ENCODE data around the gene TECPR2.
A peak's percentile ranks its signal among the peaks of the same experiment; 100 is the strongest.

Gene TECPR2

DNA sequence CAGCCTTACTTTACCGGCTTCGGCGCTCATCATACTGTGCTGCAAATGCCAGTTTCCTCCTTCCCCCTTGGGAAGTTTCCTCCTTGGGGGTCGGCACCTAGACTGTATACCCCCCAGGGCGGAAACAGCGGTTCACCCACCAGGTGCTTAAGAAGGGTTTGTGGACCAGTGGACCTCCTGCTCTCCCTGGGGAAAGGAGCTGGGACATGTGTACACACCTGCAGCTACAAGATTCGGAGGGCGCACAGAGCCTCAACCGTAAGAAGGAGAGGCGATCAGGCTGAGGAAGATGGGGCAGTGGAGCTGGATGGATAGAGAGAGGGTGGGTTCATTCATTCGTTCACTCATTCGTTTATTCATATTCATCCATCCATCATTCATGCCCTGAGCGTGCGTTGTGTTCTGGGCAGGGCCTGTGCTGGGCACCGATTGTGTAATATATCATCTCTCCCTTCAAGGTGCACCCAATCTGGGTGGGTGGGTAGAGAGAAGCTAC lies 43.9 kb upstream of the TECPR2 start:
- TF ChIP-seq, protein P1, sequence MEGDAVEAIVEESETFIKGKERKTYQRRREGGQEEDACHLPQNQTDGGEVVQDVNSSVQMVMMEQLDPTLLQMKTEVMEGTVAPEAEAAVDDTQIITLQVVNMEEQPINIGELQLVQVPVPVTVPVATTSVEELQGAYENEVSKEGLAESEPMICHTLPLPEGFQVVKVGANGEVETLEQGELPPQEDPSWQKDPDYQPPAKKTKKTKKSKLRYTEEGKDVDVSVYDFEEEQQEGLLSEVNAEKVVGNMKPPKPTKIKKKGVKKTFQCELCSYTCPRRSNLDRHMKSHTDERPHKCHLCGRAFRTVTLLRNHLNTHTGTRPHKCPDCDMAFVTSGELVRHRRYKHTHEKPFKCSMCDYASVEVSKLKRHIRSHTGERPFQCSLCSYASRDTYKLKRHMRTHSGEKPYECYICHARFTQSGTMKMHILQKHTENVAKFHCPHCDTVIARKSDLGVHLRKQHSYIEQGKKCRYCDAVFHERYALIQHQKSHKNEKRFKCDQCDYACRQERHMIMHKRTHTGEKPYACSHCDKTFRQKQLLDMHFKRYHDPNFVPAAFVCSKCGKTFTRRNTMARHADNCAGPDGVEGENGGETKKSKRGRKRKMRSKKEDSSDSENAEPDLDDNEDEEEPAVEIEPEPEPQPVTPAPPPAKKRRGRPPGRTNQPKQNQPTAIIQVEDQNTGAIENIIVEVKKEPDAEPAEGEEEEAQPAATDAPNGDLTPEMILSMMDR (IDR thresholded peaks at IDR 0.05; ENCODE audit: low read depth, low read length, missing control alignments): no peak
- peak overlapping the region; percentile 89 for H3K4me3 ChIP-seq (replicated peaks; ENCODE audit: low read depth, low read length)
- DNase-seq (ENCODE audit: extremely low read depth, low read depth): no peak

DNA sequence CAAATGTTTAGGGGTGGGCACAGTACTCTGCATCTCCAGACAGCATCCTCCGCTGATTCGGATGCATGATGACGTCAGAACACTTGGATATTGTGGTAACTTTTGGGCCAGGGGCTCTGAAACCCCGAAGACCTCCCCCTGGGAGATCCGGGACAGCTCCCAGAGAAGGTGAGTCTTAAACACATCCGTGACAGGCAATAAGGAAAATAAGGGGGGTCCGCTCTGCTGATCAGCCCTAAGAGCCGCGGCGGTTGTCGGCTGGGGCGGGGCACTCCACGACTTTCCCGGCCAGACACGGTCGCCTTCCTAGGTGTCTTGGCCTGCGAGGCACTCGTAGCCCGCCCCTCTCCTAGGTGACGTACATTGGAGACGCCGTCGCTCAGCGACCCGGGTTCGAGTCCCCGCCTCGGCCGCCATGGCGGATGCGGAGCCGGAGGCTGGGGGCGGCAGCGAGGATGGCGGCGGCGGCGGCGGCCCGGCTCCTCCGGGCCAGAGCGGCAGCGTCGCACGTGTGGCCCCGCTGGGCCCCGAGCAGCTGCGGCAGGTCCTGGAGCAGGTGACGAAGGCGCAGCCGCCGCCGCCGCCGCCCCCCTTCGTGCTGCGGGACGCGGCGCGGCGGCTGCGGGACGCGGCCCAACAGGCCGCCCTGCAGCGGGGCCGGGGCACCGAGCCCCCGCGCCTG lies 43.2 kb upstream of the TECPR2 start, which contains the start of gene ZNF839:
Gene ZNF839, plus strand, starts transcription at position 396 of the 682 bp plus-strand sequence. Its CDS starts 20 bp downstream, at position 416.
- TF ChIP-seq, protein P1 (IDR thresholded peaks at IDR 0.05; ENCODE audit: low read depth, low read length, missing control alignments): no peak
- peak within 1 kb of the TSS; percentile 89 for H3K4me3 ChIP-seq (replicated peaks; ENCODE audit: low read depth, low read length)
- peak; percentile 61 for DNase-seq (ENCODE audit: extremely low read depth, low read depth)

DNA sequence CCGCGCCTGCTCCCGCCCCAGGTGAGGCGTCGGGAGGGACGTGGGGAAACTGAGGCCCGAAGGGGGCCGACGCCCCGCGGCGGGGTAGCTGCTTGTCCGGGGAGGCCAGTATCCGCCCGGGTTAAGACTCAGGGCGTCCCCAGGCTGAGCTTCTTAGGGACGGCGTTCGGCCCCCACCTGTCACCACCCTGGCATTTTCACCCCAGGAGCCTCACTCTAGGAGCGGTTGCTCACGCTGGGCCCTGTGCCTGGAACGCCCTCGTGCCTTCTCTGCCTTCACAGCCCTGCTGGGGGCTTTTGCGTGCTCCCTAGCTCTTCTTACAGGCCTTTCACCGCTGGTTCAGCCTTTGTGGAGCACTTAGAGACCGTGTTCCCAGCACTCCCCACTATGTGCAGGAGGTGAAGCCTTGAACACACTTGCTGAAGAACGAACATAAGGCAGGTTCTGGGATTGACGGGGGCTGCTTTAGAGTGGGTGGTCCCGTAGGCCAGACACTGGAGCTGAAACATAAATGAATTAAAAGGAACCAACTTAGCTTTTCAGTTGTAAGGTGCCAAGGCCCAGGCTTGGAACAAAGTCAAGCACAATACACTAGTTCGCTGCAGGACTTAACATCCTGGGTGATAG lies 42.6 kb upstream of the TECPR2 start:
- TF ChIP-seq, protein P1 (IDR thresholded peaks at IDR 0.05; ENCODE audit: low read depth, low read length, missing control alignments): no peak
- H3K4me3 ChIP-seq (replicated peaks; ENCODE audit: low read depth, low read length): peak overlapping the region; percentile 89
- no peak for DNase-seq (ENCODE audit: extremely low read depth, low read depth)

DNA sequence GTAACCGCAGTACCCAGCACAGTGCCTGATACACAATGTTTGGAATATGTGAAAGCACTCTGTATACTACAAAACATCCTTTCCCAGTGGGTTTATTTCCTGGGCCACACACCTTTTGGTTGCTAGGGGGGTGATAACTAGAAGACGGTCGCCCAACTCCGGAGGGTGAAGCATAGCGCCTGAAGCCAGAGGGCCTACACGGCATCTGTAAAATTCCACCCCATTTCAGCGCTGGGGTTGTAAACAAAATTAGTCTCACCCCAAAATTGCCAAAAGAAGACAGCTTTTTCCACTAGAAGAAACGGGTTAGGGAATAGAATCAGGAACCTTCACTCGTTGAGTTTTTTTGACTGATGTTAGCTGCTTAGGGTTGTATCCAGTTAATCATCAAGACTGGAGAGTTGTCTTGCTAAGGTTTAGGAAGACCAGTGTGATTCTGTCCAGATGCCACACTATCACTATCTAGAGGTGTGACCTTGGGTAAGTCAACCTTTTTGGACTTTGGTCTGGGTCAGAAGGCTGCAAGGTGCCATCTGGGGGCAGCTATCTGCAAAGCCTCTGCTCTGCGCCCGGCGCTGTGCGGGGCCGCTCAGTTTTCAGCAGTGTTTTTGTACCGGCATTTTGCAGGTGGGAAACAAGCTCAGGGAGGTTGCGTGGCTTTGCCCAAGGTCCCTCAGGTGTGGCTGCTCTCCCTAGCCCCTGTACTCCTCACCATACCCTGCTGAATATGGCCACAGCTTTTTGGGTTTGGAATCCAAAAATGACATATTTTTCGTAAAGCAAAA lies 41.9 kb upstream of the TECPR2 start:
- no peak for DNase-seq (ENCODE audit: extremely low read depth, low read depth)
- H3K4me3 ChIP-seq (replicated peaks; ENCODE audit: low read depth, low read length): peak overlapping the region; percentile 89
- TF ChIP-seq, protein P1 (IDR thresholded peaks at IDR 0.05; ENCODE audit: low read depth, low read length, missing control alignments): no peak

DNA sequence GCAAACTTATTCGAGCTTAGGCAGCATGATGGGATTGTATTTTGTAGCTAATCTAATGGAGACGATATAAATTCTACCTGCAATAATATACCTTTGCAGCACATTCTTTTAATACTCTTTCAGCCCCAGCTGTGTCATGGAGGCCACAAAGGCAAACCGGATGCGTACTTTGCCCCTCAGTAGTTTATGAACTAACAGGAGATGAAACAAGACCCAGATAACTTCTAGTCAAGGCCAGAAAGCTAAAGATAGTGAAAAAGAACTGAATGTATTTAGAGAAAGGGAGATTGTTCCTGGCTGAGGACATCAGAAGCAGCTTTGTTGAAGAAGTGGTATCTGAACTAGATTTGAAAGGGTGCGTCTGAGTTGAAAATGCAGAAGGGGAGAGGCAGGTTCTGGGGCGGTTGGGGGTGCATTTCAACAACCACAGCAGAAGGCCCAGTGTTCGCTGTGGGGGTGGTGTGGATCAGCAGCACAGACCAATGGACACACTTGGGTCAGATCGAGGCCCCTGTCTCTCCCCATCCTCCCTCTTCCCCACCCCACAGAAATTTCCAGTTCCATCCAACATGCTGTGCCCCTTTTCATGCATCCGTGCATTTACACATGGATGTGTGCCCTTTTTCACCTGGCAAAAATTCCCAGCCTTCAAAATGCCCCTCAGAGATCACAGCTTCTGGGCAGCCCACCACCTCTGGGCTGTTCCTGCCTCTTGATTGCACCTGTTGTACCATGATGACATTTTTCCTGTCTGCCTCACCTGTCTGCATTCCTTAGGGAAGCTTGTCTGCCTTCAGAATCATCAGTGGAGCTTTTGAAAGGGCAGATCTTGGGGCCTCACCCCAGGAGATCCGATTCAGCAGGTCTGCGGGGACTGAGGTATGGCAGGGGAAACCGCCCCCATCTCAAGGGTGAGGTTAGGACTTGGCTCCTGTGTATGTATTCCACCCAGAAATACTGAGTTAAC lies 41.0 kb upstream of the TECPR2 start:
- no peak for DNase-seq (ENCODE audit: extremely low read depth, low read depth)
- no peak overlapping the region for H3K4me3 ChIP-seq (replicated peaks; ENCODE audit: low read depth, low read length)
- TF ChIP-seq, protein P1 (IDR thresholded peaks at IDR 0.05; ENCODE audit: low read depth, low read length, missing control alignments): no peak

DNA sequence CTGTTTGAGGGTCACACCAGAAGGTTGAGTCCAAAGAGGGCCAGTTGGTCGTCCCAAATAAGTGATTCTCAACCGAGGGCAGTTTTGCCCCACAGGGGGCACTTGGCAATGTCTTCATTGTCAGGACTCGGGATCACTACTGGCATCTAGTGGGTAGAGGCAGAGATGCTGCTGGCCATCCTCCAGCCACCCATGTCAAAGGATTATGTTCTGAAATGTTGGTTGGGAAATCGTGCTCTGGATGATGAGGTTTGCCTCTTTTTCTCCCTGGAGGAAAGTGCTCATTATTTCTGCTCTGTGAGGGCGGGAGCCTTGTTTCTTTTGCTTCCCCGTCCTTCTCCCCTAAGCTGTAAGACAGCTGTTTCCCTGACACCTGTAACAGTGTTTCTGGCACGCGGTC lies 39.6 kb upstream of the TECPR2 start:
- TF ChIP-seq, protein P1 (IDR thresholded peaks at IDR 0.05; ENCODE audit: low read depth, low read length, missing control alignments): peak; percentile 61
- no peak overlapping the region for H3K4me3 ChIP-seq (replicated peaks; ENCODE audit: low read depth, low read length)
- no peak for DNase-seq (ENCODE audit: extremely low read depth, low read depth)

All from HFF-Myc (cell line).